ENCODE data around the gene CYP19A1.

GRCh38 chr15:51180011-51180410 is 158.4 kb downstream of the CYP19A1 start:
- TF ChIP-seq CTCF (IDR thresholded peaks at IDR 0.05) (no peak), EZH2 (IDR thresholded peaks at IDR 0.05) (no peak), EZH2phosphoT487 (IDR thresholded peaks at IDR 0.05) (no peak)
